Measurements from ENCODE around the gene IL17RE.

The IL17RE gene

DNA sequence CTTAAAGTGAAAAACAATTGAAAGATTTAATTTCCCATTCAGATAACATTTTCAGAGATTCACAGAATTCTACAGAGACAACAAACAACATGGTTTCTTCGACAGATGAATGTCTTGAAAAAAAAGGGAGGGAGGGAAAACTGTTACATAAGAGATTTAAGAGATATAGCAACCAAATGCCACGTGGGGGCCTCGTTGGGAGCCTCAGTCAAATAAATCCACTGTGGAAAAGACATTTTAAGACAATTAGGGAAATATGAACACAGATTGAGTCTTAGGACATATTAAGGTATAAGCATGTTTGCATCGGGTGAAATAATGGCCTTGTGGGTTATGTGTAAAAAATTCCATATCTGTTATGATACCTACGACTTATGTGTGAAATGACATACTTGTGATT, 54.6 kb downstream of the IL17RE start:
- no peak for DNase-seq (ENCODE audit: extremely low read depth, low read depth)
- no peak overlapping the region for H3K4me3 ChIP-seq (replicated peaks; ENCODE audit: low read depth, low read length)
- TF ChIP-seq, protein P1, sequence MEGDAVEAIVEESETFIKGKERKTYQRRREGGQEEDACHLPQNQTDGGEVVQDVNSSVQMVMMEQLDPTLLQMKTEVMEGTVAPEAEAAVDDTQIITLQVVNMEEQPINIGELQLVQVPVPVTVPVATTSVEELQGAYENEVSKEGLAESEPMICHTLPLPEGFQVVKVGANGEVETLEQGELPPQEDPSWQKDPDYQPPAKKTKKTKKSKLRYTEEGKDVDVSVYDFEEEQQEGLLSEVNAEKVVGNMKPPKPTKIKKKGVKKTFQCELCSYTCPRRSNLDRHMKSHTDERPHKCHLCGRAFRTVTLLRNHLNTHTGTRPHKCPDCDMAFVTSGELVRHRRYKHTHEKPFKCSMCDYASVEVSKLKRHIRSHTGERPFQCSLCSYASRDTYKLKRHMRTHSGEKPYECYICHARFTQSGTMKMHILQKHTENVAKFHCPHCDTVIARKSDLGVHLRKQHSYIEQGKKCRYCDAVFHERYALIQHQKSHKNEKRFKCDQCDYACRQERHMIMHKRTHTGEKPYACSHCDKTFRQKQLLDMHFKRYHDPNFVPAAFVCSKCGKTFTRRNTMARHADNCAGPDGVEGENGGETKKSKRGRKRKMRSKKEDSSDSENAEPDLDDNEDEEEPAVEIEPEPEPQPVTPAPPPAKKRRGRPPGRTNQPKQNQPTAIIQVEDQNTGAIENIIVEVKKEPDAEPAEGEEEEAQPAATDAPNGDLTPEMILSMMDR (IDR thresholded peaks at IDR 0.05; ENCODE audit: low read depth, low read length, missing control alignments): no peak

DNA sequence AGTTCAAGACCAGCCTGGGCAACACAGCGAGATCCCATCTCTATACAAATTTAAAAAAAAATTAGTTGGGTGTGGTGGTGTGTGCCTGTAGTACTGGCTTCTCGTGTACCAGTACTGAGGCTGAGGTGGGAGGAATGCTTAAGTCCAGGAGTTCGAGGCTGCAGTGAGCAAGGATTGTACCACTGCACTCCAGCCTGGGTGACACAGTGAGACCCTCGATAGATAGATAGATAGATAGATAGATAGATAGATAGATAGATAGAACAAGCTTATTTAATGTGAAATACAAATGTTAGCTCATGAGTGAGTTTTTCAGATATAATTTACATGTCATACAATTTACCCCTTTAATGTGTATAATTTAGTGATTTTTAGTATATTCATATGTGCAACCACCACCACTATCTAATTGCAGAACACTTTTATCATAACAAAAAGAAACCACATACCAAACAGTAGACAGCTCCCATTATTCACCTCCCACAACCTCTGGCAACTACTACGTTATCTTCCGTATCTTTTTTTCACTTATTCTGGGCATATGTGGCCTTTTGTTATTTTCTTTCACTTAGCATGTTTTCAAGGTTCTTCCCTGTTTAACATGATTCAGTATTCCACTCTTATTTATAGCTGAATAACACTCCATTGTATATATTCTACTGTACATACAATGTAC, 62.7 kb downstream of the IL17RE start:
- TF ChIP-seq, protein P1 (IDR thresholded peaks at IDR 0.05; ENCODE audit: low read depth, low read length, missing control alignments): no peak
- no peak for DNase-seq (ENCODE audit: extremely low read depth, low read depth)
- H3K4me3 ChIP-seq (replicated peaks; ENCODE audit: low read depth, low read length): no peak overlapping the region
